PC-9 (cell line): ENCODE results near the gene LZTS2. TPM values are rescaled to one million over a fixed set of nuclear protein-coding genes. Genes with fewer than 3 reads are reported as not detected.

Experiments
- BruUV-seq: library from RNA; stranded (reverse); fragments of 400-500 nt; replicated peaks from 2 replicates; lab custom pipeline; 2021; lab: Mats Ljungman, UMichigan
- CTCF ChIA-PET: fragments of 300-600 bp; sonication (Branson Sonifier 250); formaldehyde crosslinking; loops from one replicate; lab custom pipeline; 2022; ENCODE audit warnings: antibody characterized with exemption; lab: Charles Lee
- POLR2A ChIA-PET: fragments of 300-600 bp; sonication (Branson Sonifier 250); formaldehyde crosslinking; loops from one replicate; lab custom pipeline; 2022; ENCODE audit warnings: antibody characterized with exemption; ENCODE audit not compliant: unreplicated experiment; lab: Charles Lee
- DNase-seq, 2 experiments: peaks; one replicate each; pipeline versions ENCODE4 v3.0.0 to v3.0.0-alpha.2; 2015 to 2022; ENCODE audit warnings: mixed read lengths in 1 of 2
- H2AFZ ChIP-seq: fragments of 200-600 bp; sonication (generic); 2 replicates; pipeline ENCODE4 v1.8.1; 2017; ENCODE audit warnings: antibody characterized with exemption
- H3F3A ChIP-seq: fragments of 200-600 bp; sonication (generic); 2 replicates; pipeline ENCODE4 v1.8.1; 2017; ENCODE audit warnings: antibody characterized with exemption, mild to moderate bottlenecking, low read depth; ENCODE audit not compliant: insufficient read depth
- H3K27ac ChIP-seq: fragments of 200-600 bp; sonication (generic); 2 replicates; pipeline ENCODE4 v1.6.1; 2016; ENCODE audit warnings: mixed run types
- H3K27me3 ChIP-seq: fragments of 200-600 bp; sonication (generic); 2 replicates; pipeline ENCODE4 v1.6.1; 2016; ENCODE audit warnings: low read depth, mixed run types; ENCODE audit not compliant: insufficient read depth
- H3K36me3 ChIP-seq: fragments of 200-600 bp; sonication (generic); 2 replicates; pipeline ENCODE4 v1.6.1; 2016; ENCODE audit warnings: low read depth, mixed run types
- H3K4me1 ChIP-seq: fragments of 200-600 bp; sonication (generic); replicated peaks from 2 replicates; pipeline ENCODE4 v1.6.1; 2016; ENCODE audit warnings: mixed run types; ENCODE audit not compliant: insufficient read depth
- H3K4me2 ChIP-seq: fragments of 200-600 bp; sonication (generic); 2 replicates; pipeline ENCODE4 v1.6.1; 2017; ENCODE audit warnings: mixed run types
- H3K4me3 ChIP-seq: fragments of 200-600 bp; sonication (generic); 2 replicates; pipeline ENCODE4 v1.6.1; 2016; ENCODE audit warnings: mixed run types
- H3K79me2 ChIP-seq: fragments of 200-600 bp; sonication (generic); 2 replicates; pipeline ENCODE4 v1.6.1; 2017; ENCODE audit warnings: low read depth, mixed run types
- H3K9me2 ChIP-seq: fragments of 200-600 bp; sonication (generic); 2 replicates; pipeline ENCODE4 v1.8.1; 2017; ENCODE audit warnings: mild to moderate bottlenecking; ENCODE audit not compliant: insufficient read depth
- H3K9me3 ChIP-seq: fragments of 200-600 bp; sonication (generic); 2 replicates; pipeline ENCODE4 v1.8.1; 2016; ENCODE audit warnings: low read depth; ENCODE audit not compliant: insufficient read depth
- H4K20me1 ChIP-seq: fragments of 200-600 bp; sonication (generic); 2 replicates; pipeline ENCODE4 v1.8.1; 2017; ENCODE audit not compliant: insufficient read depth
- EZH2 ChIP-seq: fragments of 200-600 bp; sonication (generic); IDR thresholded peaks from 2 replicates; pipeline ENCODE4 v1.8.0; 2017; ENCODE audit warnings: antibody characterized with exemption, low read depth
- intact Hi-C: fragments of 100-400 bp; cut with micrococcal nuclease; formaldehyde crosslinking; loops from one replicate; pipeline ENCODE4 v1.10.0; 2022; ENCODE audit not compliant: unreplicated experiment
- total RNA-seq: library from RNA; stranded (reverse); gene quantifications from 2 replicates; pipeline ENCODE4 v1.2.3, GENCODE V29; 2021
- TF ChIP-seq, protein P1 (sequence below): fragments of 200-600 bp; sonication (generic); conservative IDR thresholded peaks from 2 replicates; pipeline ENCODE4 v1.6.1; 2017; ENCODE audit warnings: mixed run types, antibody characterized with exemption, mild to moderate bottlenecking, moderate library complexity

Gene LZTS2
- total RNA-seq, 1 experiment from 2014 or later = 32.5 TPM

DNA sequence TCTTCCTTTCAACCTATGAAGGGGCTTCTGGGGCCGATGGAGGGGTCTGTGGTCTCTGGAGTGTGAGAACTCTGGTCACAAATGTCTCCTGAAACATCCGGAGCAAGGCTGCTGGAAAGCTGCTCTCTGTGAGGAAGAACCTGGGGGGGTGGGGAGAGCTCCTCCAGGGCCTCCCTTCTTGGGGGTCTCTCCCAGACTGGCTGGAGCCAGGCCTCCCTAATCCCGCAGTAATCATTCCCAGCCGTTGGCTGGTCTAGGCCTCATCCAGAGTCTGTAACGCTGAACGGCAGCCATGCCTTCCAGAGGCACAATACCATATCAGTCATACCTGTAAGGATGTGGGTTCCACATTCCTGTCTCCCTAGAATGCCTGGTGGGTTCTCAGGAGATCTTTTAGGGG is 4.4 kb upstream of the LZTS2 start:
- ChIA-PET CTCF (no interaction called here), POLR2A (no interaction called here)
- Histone ChIP-seq H3K36me3 (no peaks in the 10 kb centered on the region), H2AFZ (no peak overlapping the region), H3K9me3 (no peaks in the 10 kb centered on the region), H3F3A (peaks cover 20% of the 10 kb centered on the region; the same call in 1 of the 2 replicates), H3K27ac (no peak overlapping the region), H3K4me2 (no peak overlapping the region), H4K20me1 (no peaks in the 10 kb centered on the region), H3K27me3 (no peaks in the 10 kb centered on the region), H3K9me2 (no peaks in the 10 kb centered on the region), H3K4me1 (peaks cover 11% of the 10 kb centered on the region), H3K79me2 (0 out of 2 replicates have a peak, but pooled peaks cover 6% of the 10 kb centered on the region), H3K4me3 (no peak overlapping the region)
- BruUV-seq = no TSS peak
- no peak for TF ChIP-seq EZH2
- TF ChIP-seq, protein P1, sequence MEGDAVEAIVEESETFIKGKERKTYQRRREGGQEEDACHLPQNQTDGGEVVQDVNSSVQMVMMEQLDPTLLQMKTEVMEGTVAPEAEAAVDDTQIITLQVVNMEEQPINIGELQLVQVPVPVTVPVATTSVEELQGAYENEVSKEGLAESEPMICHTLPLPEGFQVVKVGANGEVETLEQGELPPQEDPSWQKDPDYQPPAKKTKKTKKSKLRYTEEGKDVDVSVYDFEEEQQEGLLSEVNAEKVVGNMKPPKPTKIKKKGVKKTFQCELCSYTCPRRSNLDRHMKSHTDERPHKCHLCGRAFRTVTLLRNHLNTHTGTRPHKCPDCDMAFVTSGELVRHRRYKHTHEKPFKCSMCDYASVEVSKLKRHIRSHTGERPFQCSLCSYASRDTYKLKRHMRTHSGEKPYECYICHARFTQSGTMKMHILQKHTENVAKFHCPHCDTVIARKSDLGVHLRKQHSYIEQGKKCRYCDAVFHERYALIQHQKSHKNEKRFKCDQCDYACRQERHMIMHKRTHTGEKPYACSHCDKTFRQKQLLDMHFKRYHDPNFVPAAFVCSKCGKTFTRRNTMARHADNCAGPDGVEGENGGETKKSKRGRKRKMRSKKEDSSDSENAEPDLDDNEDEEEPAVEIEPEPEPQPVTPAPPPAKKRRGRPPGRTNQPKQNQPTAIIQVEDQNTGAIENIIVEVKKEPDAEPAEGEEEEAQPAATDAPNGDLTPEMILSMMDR = no peak
- DNase-seq = no peak
- intact Hi-C loops = no loop called here

DNA sequence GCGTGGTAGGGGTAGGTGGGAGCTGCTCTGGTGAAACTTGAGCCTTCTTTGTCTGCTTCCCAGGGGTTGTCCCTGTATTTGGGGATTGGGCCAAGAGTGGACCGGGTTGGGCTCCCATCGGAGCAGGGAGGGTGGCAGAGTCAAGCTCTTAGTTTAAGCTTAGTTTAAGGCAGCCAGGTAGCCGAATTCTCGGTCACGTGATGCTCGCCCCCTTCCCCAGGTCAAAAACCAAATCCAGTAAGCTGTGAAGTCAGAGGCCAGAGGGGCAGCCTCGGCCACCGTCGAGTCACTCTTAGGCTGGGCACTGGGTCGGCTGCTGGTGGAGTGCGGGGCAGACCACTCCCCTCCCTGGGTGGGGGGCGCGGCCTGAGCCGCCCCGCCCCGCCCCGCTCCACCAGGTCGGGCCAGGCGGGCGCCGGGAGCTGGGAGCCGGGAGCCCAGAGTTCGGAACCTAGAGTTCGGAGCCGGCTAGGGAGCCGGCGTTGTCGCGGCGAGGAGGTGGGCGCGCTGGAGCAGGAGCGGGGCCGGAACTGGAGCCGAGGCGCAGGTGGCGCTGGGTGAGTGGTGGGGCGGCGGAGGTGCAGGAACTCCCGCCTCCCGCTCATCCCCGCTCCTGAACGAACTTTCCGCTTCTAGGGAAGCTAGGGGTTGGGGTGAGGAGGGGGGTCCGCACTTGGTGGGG is 2.8 kb upstream of the LZTS2 start:
- ChIA-PET POLR2A (interaction anchor here (0.6 kb wide), 1 partner anchor 34 kb away, joined by 3 read pairs; the partner anchor contains the start of genes PDZD7 and SFXN3), CTCF (interaction anchor here (0.7 to 1.1 kb wide), 2 partner anchors 10 to 12 kb away, joined by 3 to 4 read pairs; no protein-coding TSS in a partner anchor)
- peak in 1 of 2 experiments; percentile 53 for DNase-seq
- Histone ChIP-seq H3K4me1 (peaks cover 11% of the 10 kb centered on the region), H3K4me3 (peak overlapping the region; percentile 76), H3K4me2 (peak overlapping the region; percentile 93), H3K36me3 (no peaks in the 10 kb centered on the region), H3K9me3 (no peaks in the 10 kb centered on the region), H3K9me2 (no peaks in the 10 kb centered on the region), H3K79me2 (0 out of 2 replicates have a peak, but pooled peaks cover 5% of the 10 kb centered on the region), H3K27ac (no peak overlapping the region), H3F3A (peaks cover 17% of the 10 kb centered on the region; the same call in 1 of the 2 replicates), H2AFZ (peak overlapping the region; percentile 96), H4K20me1 (no peaks in the 10 kb centered on the region; the same call in 1 of the 2 replicates), H3K27me3 (no peaks in the 10 kb centered on the region)
- intact Hi-C loops = loop anchor here (2.0 kb wide), 1 partner anchor 66 kb away; no protein-coding TSS in a partner anchor
- TF ChIP-seq EZH2 = no peak
- TF ChIP-seq, protein P1 = no peak
- no TSS peak for BruUV-seq

DNA sequence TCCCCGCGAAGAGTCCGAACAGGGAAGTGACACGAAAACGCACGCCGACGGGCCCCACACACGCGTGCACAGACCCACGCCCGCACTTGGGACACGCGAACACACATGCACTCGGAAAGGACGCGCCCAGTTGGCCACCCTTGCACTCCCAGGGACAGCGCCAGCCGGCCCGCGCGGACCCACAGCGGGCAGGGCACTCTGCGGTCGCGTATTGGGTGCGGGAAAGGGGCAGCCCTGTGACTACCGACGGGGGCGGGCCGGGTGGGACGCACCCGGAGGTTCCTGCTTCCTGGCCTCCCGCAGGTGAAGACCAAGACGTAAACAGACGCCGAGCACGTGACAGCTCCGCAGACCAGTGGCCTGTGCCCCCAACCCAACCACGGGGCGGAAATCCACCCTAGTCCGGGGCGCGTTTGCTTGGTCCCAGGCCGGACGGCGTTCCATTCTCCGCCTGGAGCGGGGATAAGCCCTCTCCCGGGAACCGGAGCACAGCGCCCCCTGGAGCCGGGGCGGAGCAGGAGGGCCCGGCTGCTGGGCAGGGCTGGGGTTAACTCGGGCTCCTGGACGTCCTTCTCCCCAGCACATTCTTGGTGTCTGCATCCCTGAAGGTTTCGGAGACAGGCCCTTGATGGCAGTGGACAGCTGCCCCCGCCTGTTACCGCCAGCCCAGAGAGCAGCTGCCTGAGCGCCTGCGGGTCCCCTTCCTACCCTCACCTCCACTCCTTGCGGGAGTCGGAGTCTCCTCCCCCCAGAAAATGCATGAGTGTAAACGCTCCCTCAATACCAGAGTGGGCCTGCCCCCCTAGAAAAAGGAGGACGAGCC is 2.0 kb upstream of the LZTS2 start:
- CTCF ChIA-PET = interaction anchor here (0.6 to 1.5 kb wide), 5 partner anchors 13 to 620 kb away, joined by 4 to 13 read pairs (median 6); no protein-coding TSS in a partner anchor
- Histone ChIP-seq H3K9me3 (no peaks in the 10 kb centered on the region), H3F3A (peaks cover 17% of the 10 kb centered on the region; the same call in 1 of the 2 replicates), H3K9me2 (no peaks in the 10 kb centered on the region), H3K79me2 (0 out of 2 replicates have a peak, but pooled peaks cover 5% of the 10 kb centered on the region), H4K20me1 (no peaks in the 10 kb centered on the region; the same call in 1 of the 2 replicates), H3K36me3 (no peaks in the 10 kb centered on the region), H3K4me2 (peak overlapping the region; percentile 93), H3K27me3 (no peaks in the 10 kb centered on the region), H3K4me1 (peaks cover 11% of the 10 kb centered on the region), H3K4me3 (peak overlapping the region; percentile 76), H2AFZ (peak overlapping the region; percentile 96), H3K27ac (0 out of 2 replicates have a peak overlapping the region, but pooled peaks have one; percentile 0)
- no TSS peak for BruUV-seq
- POLR2A ChIA-PET = interaction anchor here (0.6 to 1.0 kb wide), 2 partner anchors 14 to 33 kb away, joined by 3 to 9 read pairs; partner anchors contain the start of genes PDZD7 and SFXN3
- TF ChIP-seq EZH2 = no peak
- TF ChIP-seq, protein P1 = peak; percentile 84
- peak; percentile 55 to 80 for DNase-seq
- intact Hi-C loops = loop anchor here (2.0 kb wide), 1 partner anchor 65 kb away; no protein-coding TSS in a partner anchor
